Suprapubic skin (tissue), 4 donors: ENCODE measurements around the gene DRD4. TPM values are rescaled to one million over a fixed set of nuclear protein-coding genes. Genes with fewer than 3 reads are reported as not detected.

Experiments used
- DNase-seq, 2 donors: peaks; one replicate each; pipeline ENCODE4 v3.0.0-alpha.2; 2019; ENCODE audit warnings: low spot score in 2 of 2
- H3K27ac ChIP-seq: fragments of 200-600 bp; sonication (generic); one replicate; pipeline ENCODE4 v1.5.1; 2019
- H3K27me3 ChIP-seq: fragments of 200-600 bp; sonication (generic); one replicate; pipeline ENCODE4 v1.5.1; 2019
- H3K36me3 ChIP-seq: fragments of 200-600 bp; sonication (generic); one replicate; pipeline ENCODE4 v1.5.1; 2019
- H3K4me1 ChIP-seq: fragments of 200-600 bp; sonication (generic); one replicate; pipeline ENCODE4 v1.5.1; 2019
- H3K4me3 ChIP-seq: fragments of 200-600 bp; sonication (generic); one replicate; pipeline ENCODE4 v1.5.1; 2019; ENCODE audit warnings: mild to moderate bottlenecking
- H3K9me3 ChIP-seq: fragments of 200-600 bp; sonication (generic); one replicate; pipeline ENCODE4 v1.5.1; 2019
- EP300 ChIP-seq: sonication (generic); formaldehyde crosslinking; IDR thresholded peaks from one replicate; pipeline ENCODE4 v1.6.1; 2017; ENCODE audit warnings: antibody characterized with exemption
- POLR2A ChIP-seq, 2 donors: fragments of 450-650 bp; IDR thresholded peaks; one replicate each; pipeline ENCODE4 v1.6.1; 2017; ENCODE audit warnings: antibody characterized with exemption in 2 of 2, mild to moderate bottlenecking in 2 of 2, moderate library complexity in 2 of 2
- POLR2AphosphoS5 ChIP-seq, 3 donors: sonication (generic); formaldehyde crosslinking; IDR thresholded peaks; one replicate each; pipeline ENCODE4 v1.6.1; 2017; ENCODE audit warnings: antibody characterized with exemption in 3 of 3
- WGBS: methylation state at CpG from one replicate; pipeline ENCODE4 v1.1.5; 2018; 5-methylcytosine and 5-hydroxymethylcytosine counted together
- total RNA-seq, 4 donors: library from RNA; depleted of rRNA; stranded (reverse); fragments of >200 nt; gene quantifications; one replicate each; pipeline ENCODE4 v1.1.0, GENCODE V29; 2016
- TF ChIP-seq, protein P1 (sequence below), 2 donors: fragments of 200-600 bp in 1 of 2; fragments of 450-650 bp in 1 of 2; sonication (generic) in 1 of 2; IDR thresholded peaks; one replicate each; pipeline ENCODE4 v1.5.1; 2016 to 2019; ENCODE audit warnings: antibody characterized with exemption in 2 of 2, mild to moderate bottlenecking in 1 of 2, moderate library complexity in 1 of 2

Gene DRD4
- total RNA-seq, 4 donors from 2014 or later: 0.97 to 1.2 TPM; not detected in 2

DNA sequence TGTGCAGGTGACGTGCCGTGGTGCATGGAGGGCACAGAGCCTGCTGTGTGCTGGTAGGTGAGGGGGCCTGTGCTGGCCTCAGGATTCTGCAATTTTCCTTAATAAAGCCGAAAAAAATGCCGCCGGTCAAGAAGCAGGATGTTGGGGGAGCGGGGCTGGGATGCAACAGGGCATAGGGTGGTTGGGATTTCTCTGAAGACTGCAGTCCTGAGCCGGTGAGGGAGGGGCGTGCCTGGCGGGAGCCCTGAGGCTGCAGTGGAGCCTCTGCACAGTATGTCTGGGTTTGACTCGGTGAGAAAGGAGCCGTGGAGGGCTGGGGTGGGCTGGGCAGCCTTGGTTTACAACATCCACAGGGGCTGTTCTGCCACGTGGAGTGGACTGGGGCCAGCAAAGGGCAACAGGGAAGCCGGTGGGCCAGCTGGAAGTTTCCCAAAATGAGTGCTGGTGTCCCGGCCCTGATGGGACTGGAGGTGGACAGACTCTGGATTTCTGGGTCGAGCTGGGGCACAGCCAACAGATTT, 13.7 kb upstream of the DRD4 start:
- H3K27ac ChIP-seq: no peak overlapping the region
- 78% methylated on average over 15 of the region's 15 CpGs for WGBS
- peaks cover 9% of the 10 kb centered on the region for H3K4me1 ChIP-seq
- H3K36me3 ChIP-seq: no peaks in the 10 kb centered on the region
- no peak for TF ChIP-seq POLR2AphosphoS5 (IDR thresholded peaks at IDR 0.05)
- TF ChIP-seq EP300: no peak
- no peak for TF ChIP-seq POLR2A (IDR thresholded peaks at IDR 0.05)
- TF ChIP-seq, protein P1, sequence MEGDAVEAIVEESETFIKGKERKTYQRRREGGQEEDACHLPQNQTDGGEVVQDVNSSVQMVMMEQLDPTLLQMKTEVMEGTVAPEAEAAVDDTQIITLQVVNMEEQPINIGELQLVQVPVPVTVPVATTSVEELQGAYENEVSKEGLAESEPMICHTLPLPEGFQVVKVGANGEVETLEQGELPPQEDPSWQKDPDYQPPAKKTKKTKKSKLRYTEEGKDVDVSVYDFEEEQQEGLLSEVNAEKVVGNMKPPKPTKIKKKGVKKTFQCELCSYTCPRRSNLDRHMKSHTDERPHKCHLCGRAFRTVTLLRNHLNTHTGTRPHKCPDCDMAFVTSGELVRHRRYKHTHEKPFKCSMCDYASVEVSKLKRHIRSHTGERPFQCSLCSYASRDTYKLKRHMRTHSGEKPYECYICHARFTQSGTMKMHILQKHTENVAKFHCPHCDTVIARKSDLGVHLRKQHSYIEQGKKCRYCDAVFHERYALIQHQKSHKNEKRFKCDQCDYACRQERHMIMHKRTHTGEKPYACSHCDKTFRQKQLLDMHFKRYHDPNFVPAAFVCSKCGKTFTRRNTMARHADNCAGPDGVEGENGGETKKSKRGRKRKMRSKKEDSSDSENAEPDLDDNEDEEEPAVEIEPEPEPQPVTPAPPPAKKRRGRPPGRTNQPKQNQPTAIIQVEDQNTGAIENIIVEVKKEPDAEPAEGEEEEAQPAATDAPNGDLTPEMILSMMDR (IDR thresholded peaks at IDR 0.05): no peak
- no peak for DNase-seq
- no peaks in the 10 kb centered on the region for H3K9me3 ChIP-seq
- H3K4me3 ChIP-seq: no peak overlapping the region
- peaks cover 35% of the 10 kb centered on the region for H3K27me3 ChIP-seq

DNA sequence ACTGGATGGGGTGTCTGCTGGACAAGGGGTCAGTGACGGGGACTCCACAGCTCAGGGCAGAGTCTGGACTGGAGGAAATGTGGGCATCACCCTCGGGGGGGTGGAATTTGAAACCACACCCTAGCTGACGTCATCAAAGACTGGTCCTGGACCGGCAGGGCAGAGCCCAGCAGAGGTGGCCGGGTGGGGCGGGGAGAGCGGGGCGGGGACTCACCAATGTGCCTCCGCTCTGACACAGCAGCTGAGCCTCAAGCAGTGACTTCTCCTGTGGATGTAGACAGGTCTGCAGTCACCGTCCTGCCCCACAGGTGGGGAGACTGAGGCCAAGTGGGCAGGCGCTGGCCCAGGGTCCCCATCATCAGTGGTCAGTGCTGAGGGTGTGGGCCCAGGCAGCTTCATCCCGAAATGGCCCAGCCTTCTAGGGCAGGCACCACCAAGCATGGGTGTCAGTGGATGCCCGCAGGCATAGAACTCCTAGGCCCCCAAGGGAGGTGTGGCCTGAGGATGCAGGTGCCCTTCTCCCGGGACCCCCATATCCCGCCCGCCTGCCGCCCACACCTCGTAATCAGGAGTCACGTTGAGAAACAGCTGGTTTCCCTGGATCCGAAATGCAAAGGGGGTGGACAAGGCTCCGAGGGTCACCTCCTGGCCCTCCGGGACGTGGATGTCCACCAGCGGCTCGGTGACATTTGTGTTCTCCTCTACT, 12.9 kb upstream of the DRD4 start:
- Histone ChIP-seq H3K4me1 (peaks cover 9% of the 10 kb centered on the region), H3K4me3 (no peak overlapping the region), H3K36me3 (no peaks in the 10 kb centered on the region), H3K27me3 (peaks cover 35% of the 10 kb centered on the region), H3K9me3 (no peaks in the 10 kb centered on the region), H3K27ac (no peak overlapping the region)
- DNase-seq: no peak
- no peak for TF ChIP-seq EP300
- TF ChIP-seq, protein P1 (IDR thresholded peaks at IDR 0.05): no peak
- no peak for TF ChIP-seq POLR2AphosphoS5 (IDR thresholded peaks at IDR 0.05)
- no peak for TF ChIP-seq POLR2A (IDR thresholded peaks at IDR 0.05)
- 76% methylated on average over 14 of the region's 25 CpGs for WGBS

GRCh38 chr11:624705-625635, 12.1 kb upstream of the DRD4 start, which contains the start of gene CDHR5:
TSS of gene CDHR5 (minus strand) at chr11:624955. CDS start at chr11:624902, 53 bp downstream.
- TF ChIP-seq, protein P1 (IDR thresholded peaks at IDR 0.05): no peak
- no peak for TF ChIP-seq EP300
- no peak for TF ChIP-seq POLR2AphosphoS5 (IDR thresholded peaks at IDR 0.05)
- TF ChIP-seq POLR2A (IDR thresholded peaks at IDR 0.05): no peak
- WGBS: 79% methylated on average over 20 of the region's 33 CpGs
- Histone ChIP-seq H3K27ac (no peak within 1 kb of the TSS), H3K36me3 (no peaks in the 10 kb centered on the region), H3K4me3 (no peak within 1 kb of the TSS), H3K4me1 (peaks cover 9% of the 10 kb centered on the region), H3K27me3 (peaks cover 35% of the 10 kb centered on the region), H3K9me3 (no peaks in the 10 kb centered on the region)
- no peak for DNase-seq

DNA sequence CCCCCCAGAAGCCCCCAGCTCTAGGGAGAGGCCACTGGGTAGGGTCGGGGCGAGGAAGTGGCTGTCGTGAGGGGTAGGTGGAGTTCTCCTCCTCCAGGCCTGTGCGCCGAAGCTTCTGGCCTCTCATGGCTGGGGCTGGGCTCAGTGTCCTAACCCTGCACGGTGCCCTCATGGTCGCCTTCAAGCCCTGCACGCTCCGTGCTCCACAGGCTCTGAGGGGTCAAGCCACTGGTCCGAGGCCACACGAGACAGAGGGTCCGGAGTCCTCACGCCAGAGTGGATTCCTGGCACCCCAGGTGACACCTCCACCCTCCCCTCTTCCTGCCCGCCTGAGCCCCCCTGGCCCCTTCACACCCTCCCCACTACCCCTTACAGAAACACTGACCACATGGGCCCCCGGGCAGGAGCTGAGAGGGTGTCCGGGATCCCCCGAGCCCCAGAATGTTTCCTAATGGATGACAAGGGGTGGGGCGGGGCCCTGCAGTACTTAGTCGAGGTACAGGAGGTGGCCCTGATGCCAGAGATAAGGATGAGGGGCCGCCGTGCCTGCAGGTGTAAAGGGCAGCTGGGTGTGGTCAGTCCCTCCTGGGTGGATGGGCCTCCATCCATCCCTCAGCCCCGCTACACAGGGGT, 11.3 kb upstream of the DRD4 start:
- Histone ChIP-seq H3K4me3 (no peak overlapping the region), H3K36me3 (no peaks in the 10 kb centered on the region), H3K27ac (no peak overlapping the region), H3K9me3 (no peaks in the 10 kb centered on the region), H3K27me3 (peaks cover 35% of the 10 kb centered on the region), H3K4me1 (peaks cover 9% of the 10 kb centered on the region)
- no peak for DNase-seq
- TF ChIP-seq POLR2A (IDR thresholded peaks at IDR 0.05) (no peak), EP300 (no peak), POLR2AphosphoS5 (IDR thresholded peaks at IDR 0.05) (no peak)
- TF ChIP-seq, protein P1 (IDR thresholded peaks at IDR 0.05): no peak
- WGBS: 74% methylated on average over 10 of the region's 22 CpGs
